Skeletal muscle tissue (tissue), 4 donors: ENCODE measurements around the gene NDOR1. TPM values are rescaled to one million over a fixed set of nuclear protein-coding genes. Genes with fewer than 3 reads are reported as not detected.

Experiments used
- H3K27ac ChIP-seq: one replicate; pipeline ENCODE4 v1.7.0; 2013; ENCODE audit warnings: mild to moderate bottlenecking, low read depth, low read length, inconsistent platforms
- H3K27me3 ChIP-seq, 3 donors: one replicate each; pipeline ENCODE4 v1.7.0; 2013; ENCODE audit warnings: low read length in 3 of 3; ENCODE audit not compliant: control insufficient read depth in 3 of 3, insufficient read depth in 3 of 3
- H3K36me3 ChIP-seq, 3 donors: one replicate each; pipeline ENCODE4 v1.7.0; 2013; ENCODE audit warnings: low read length in 3 of 3; ENCODE audit not compliant: control insufficient read depth in 3 of 3, insufficient read depth in 3 of 3
- H3K4me1 ChIP-seq, 3 donors: one replicate each; pipeline ENCODE4 v1.7.0; 2013; ENCODE audit warnings: low read length in 3 of 3, mild to moderate bottlenecking in 3 of 3; ENCODE audit not compliant: control insufficient read depth in 3 of 3, insufficient read depth in 3 of 3
- H3K4me3 ChIP-seq, 3 donors: one replicate each; pipeline ENCODE4 v1.7.0; 2013; ENCODE audit warnings: low read length in 3 of 3
- H3K9ac ChIP-seq, 3 donors: one replicate each; pipeline ENCODE4 v1.7.0; 2013; ENCODE audit warnings: low read length in 3 of 3, mild to moderate bottlenecking in 3 of 3, moderate library complexity in 2 of 3, low read depth in 1 of 3
- H3K9me3 ChIP-seq, 3 donors: one replicate each; pipeline ENCODE4 v1.7.0; 2013; ENCODE audit warnings: low read length in 3 of 3; ENCODE audit not compliant: control insufficient read depth in 3 of 3
- total RNA-seq: library from RNA; depleted of rRNA; stranded (reverse); fragments of >200 nt; gene quantifications from one replicate; pipeline ENCODE4 v1.2.3, GENCODE V29; 2014
- donor health status: Osteomylitis.

The NDOR1 gene
- total RNA-seq, 1 donor from 2014 or later = 4.7 TPM

- H3K27ac ChIP-seq = no peak overlapping the region
- H3K36me3 ChIP-seq = peaks cover 60 to 77% (median 72%) of the 10 kb centered on the region in 3 donors
- H3K27me3 ChIP-seq = no peaks in the 10 kb centered on the region
- peaks cover 24 to 36% (median 25%) of the 10 kb centered on the region in 3 donors for H3K4me1 ChIP-seq
- H3K9ac ChIP-seq = no peak overlapping the region
- H3K4me3 ChIP-seq = no peak overlapping the region
- no peaks in the 10 kb centered on the region for H3K9me3 ChIP-seq
Measured at GRCh38 chr9:137183980-137184595, 21.4 kb upstream of the NDOR1 start.

DNA sequence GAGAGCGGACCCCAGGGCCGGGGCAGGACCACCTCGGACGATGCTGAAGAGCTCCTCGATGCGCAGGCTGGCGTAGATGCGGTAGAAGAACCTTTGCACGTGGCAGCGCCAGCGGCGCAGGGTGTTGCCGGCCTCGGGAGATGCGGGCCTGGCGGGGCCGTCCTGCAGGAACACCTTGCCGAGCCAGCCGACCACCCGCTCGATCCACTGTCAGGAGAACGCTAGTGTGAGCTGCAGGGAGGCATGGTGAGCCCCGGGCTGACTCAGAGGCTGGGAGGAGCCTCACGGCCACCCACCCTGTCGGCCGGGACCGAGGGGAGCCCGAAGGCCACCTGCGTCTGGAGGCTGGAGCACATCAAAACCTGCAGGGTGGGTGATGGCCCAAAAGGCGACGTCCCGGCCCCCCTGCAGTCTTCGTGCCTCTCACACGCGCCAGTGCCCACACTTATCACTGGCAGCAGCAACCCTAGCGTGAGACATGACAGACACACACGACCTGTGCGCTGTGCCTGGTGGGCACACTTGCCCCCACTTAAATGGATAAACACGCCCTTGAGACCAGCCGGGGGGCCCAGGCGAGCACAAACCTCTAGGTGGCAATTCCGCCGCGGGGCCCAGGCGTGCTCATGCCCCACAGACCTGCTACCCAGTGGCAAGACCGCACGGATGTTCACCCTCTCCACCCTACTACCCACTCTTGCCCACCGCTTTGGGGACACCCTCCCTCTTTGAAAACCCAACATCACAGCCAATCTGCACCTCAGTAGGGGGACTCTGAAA is 20.4 kb upstream of the NDOR1 start:
- Histone ChIP-seq H3K9me3 (no peaks in the 10 kb centered on the region), H3K27me3 (no peaks in the 10 kb centered on the region), H3K36me3 (peaks cover 55 to 71% (median 67%) of the 10 kb centered on the region in 3 donors), H3K4me1 (peaks cover 34 to 46% (median 35%) of the 10 kb centered on the region in 3 donors), H3K27ac (no peak overlapping the region), H3K9ac (no peak overlapping the region), H3K4me3 (no peak overlapping the region)

DNA sequence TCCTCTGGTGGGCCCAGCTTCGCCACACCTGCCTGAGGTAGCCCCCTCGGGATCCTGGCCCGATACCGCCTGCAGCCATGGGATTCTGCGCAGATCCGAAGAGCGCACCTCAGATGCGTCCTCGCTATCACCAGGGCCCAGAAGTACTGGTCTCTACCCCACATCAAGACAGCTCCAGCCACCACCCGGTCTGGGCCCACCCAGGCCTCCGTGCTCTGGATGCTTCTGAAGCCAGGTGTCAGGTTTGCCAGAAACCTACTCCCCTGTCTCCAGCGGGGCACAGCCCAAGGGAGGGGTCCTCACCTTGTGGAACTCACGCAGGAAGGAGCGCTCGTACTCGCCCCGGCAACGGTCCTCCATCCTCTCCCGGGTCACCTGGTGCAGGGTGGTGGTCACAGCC is 19.6 kb upstream of the NDOR1 start:
- H3K27me3 ChIP-seq = no peaks in the 10 kb centered on the region
- peaks cover 40 to 54% (median 42%) of the 10 kb centered on the region in 3 donors for H3K4me1 ChIP-seq
- H3K36me3 ChIP-seq = peaks cover 55 to 72% (median 66%) of the 10 kb centered on the region in 3 donors
- peak overlapping the region in 1 of 3 donors; percentile 91 for H3K4me3 ChIP-seq
- peak overlapping the region in 1 of 3 donors; percentile 95 for H3K9ac ChIP-seq
- H3K27ac ChIP-seq = no peak overlapping the region
- no peaks in the 10 kb centered on the region for H3K9me3 ChIP-seq

- Histone ChIP-seq H3K9ac (peak overlapping the region in 2 of 3 donors; percentile 6 to 95), H3K27me3 (no peaks in the 10 kb centered on the region), H3K4me3 (peak overlapping the region; percentile 91 to 99 (median 96)), H3K4me1 (peaks cover 42 to 59% (median 42%) of the 10 kb centered on the region in 3 donors), H3K36me3 (peaks cover 55 to 72% (median 65%) of the 10 kb centered on the region in 3 donors), H3K27ac (no peak overlapping the region), H3K9me3 (no peaks in the 10 kb centered on the region)
Measured at GRCh38 chr9:137186385-137186784, 19.1 kb upstream of the NDOR1 start.

DNA sequence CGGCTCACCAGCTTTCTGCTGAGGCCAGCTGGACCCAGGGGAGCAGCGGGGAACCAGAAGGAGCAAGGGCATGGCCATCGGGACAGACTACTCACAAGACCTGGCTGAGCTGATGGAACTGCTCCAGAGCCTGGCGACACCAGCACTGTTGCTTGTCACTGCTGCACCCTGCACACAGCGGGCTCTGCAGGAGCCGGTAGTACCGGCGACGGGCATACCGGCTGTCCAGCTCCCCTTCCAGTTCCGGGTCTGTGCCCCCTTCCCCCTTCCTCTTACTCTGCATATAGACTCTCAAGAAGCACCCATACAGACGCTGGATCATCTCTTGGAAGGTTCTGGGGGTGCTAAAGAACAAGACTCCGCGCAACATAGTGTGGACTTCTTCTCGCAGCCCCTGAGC is 18.1 kb upstream of the NDOR1 start:
- Histone ChIP-seq H3K27me3 (no peaks in the 10 kb centered on the region), H3K4me1 (peaks cover 42 to 61% (median 42%) of the 10 kb centered on the region in 3 donors), H3K36me3 (peaks cover 51 to 67% (median 61%) of the 10 kb centered on the region in 3 donors), H3K9ac (peak overlapping the region; percentile 83 to 97 (median 95)), H3K9me3 (no peaks in the 10 kb centered on the region), H3K4me3 (peak overlapping the region; percentile 91 to 99 (median 96)), H3K27ac (no peak overlapping the region)

DNA sequence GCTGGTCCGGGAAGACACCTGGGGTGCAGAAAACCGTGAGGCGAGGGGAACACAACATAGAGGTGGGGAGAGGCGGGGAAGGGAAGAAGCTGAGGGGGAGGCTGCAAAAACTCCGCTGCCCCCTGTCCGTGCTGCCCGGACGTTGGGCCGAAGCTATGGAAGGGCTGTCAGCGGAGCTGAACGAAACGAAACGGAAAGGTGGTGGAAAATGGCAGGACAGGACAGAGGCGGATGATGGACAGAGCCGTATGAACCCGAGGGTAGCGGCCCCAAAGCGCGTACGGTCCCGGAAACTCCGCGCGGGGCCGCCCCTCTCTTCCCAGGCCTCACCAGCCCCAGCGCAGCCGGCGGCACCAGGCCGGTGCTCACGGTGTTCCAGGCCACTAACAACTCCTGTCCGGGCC is 17.4 kb upstream of the NDOR1 start:
- no peaks in the 10 kb centered on the region for H3K27me3 ChIP-seq

GRCh38 chr9:137188490-137189296 is 16.8 kb upstream of the NDOR1 start, which contains the start of the genes ANAPC2 and SSNA1:
Gene ANAPC2, minus strand, starts transcription at chr9:137188560. Its CDS starts 28 bp downstream, at chr9:137188532.
Gene SSNA1, plus strand, starts transcription at chr9:137188676. Its CDS starts 51 bp downstream, at chr9:137188727.
- Histone ChIP-seq H3K9ac (peak within 1 kb of the TSS; percentile 85 to 97 (median 95)), H3K4me1 (peaks cover 42 to 62% (median 44%) of the 10 kb centered on the region in 3 donors), H3K9me3 (no peaks in the 10 kb centered on the region), H3K36me3 (peaks cover 38 to 54% (median 48%) of the 10 kb centered on the region in 3 donors), H3K27ac (peak within 1 kb of the TSS; percentile 90), H3K4me3 (peak within 1 kb of the TSS; percentile 91 to 99 (median 96)), H3K27me3 (no peaks in the 10 kb centered on the region)

More for the DNA sequence above, 17.4 kb upstream of the NDOR1 start:
- Histone ChIP-seq H3K4me3 (peak overlapping the region; percentile 91 to 99 (median 96)), H3K4me1 (peaks cover 42 to 61% (median 42%) of the 10 kb centered on the region in 3 donors), H3K9ac (peak overlapping the region; percentile 83 to 97 (median 95)), H3K9me3 (no peaks in the 10 kb centered on the region), H3K27ac (peak overlapping the region; percentile 90), H3K36me3 (peaks cover 44 to 60% (median 54%) of the 10 kb centered on the region in 3 donors)

DNA sequence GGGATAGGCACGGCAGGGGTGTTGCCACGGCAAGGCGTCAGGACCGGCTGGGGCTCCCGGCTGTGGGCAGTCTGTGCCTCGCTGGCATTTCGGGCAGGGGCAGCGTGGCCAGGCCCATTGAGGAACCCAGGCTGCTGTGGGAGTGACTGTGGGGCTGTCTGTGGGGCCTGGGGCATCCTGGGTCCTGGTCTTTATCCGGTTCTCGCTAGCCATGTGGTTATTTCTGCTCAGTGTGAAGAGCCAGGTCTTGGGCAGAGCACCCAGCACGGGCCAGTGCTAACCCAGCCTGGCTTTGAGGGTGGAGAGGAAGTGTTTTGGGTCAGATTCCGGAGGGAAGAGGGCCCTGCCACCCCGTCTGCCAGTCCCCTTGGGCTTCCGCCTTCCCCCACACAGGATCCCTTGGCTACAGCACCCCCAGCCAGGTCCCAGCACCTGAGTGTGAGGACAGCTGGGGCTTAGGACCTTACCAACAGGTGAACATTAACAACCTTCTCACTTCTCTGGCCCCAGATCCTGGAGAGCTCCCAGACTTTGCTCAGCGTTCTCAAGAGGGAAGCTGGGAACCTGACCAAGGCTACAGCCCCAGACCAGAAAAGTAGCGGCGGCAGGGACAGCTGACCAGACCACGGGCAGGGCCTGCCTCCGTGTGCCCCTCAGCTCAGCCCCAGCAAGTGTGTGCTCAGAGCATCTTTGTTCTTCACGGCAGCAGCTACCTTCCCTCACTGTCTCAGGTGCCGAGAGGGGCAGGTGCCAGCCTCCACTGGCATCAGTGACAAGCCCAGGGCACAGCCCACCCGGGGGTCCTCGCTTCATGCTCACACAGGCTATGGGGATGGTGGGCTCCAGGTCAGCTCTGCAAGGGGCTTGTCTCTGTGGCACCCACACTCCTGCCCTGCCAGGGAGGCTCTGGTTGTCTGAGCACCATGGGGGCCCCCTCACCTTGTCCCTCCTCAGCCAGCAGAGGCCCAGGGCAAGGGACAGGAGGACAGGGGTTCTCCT is 15.9 kb upstream of the NDOR1 start:
- H3K27me3 ChIP-seq = no peaks in the 10 kb centered on the region
- peak overlapping the region; percentile 85 to 97 (median 95) for H3K9ac ChIP-seq
- H3K4me1 ChIP-seq = peaks cover 42 to 71% (median 53%) of the 10 kb centered on the region in 3 donors
- peak overlapping the region; percentile 91 to 99 (median 96) for H3K4me3 ChIP-seq
- no peaks in the 10 kb centered on the region for H3K9me3 ChIP-seq
- H3K27ac ChIP-seq = peak overlapping the region; percentile 90
- peaks cover 29 to 47% (median 39%) of the 10 kb centered on the region in 3 donors for H3K36me3 ChIP-seq
